ENCODE measurements around the gene KRT73.

The KRT73 gene

DNA sequence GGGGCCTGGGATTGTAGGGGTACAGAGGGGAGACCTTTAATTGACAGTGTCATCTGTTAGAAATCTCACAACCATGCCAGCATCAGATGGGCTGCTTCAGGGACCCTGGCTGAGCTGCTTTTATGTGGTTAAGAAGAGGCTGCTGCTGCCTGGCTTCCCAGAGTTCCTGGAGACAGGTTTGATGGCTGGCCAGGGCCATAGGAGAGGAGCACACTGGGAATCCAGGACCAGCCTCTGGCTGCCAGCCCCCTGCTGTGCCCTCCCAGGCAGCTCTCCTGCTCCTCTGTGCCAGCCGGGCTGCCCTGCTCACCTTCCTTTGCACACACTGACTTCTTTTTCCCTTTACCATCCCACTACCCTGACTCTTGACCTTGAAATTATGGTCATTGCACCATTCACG, 507 bp upstream of the KRT73 start:
- in situ Hi-C loops (cut with MboI; ENCODE audit: low pct_unique_long_range_greater_than_20kb, low sequenced_read_pairs, unreplicated experiment), result no loop called here
- no peak for DNase-seq (ENCODE audit: low spot score)
- TF ChIP-seq, protein P1, sequence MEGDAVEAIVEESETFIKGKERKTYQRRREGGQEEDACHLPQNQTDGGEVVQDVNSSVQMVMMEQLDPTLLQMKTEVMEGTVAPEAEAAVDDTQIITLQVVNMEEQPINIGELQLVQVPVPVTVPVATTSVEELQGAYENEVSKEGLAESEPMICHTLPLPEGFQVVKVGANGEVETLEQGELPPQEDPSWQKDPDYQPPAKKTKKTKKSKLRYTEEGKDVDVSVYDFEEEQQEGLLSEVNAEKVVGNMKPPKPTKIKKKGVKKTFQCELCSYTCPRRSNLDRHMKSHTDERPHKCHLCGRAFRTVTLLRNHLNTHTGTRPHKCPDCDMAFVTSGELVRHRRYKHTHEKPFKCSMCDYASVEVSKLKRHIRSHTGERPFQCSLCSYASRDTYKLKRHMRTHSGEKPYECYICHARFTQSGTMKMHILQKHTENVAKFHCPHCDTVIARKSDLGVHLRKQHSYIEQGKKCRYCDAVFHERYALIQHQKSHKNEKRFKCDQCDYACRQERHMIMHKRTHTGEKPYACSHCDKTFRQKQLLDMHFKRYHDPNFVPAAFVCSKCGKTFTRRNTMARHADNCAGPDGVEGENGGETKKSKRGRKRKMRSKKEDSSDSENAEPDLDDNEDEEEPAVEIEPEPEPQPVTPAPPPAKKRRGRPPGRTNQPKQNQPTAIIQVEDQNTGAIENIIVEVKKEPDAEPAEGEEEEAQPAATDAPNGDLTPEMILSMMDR (IDR thresholded peaks at IDR 0.05; ENCODE audit: extremely low read depth, insufficient read depth, missing control alignments), result no peak

DNA sequence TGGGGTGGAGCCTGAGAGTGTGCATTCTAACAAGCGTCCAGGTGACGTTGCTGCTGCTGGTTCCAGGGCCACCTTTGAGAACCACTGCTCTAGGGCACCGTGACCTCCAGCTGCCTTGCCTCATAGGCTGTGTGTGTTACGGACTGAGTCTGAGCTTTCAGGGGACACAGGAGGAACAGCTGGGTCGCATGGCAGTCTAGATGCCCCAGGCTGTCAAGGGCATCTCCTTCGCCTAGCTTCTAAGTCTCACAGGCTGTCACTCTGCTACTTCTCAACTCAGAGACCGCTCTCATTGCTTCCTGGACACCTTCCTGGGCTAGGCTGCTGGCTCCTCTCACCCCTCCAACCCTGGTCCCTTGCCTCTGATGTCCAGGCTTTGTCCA, 965 bp downstream of the KRT73 start:
- in situ Hi-C loops (cut with MboI; ENCODE audit: low pct_unique_long_range_greater_than_20kb, low sequenced_read_pairs, unreplicated experiment), result no loop called here
- TF ChIP-seq, protein P1 (IDR thresholded peaks at IDR 0.05; ENCODE audit: extremely low read depth, insufficient read depth, missing control alignments), result no peak
- no peak for DNase-seq (ENCODE audit: low spot score)

DNA sequence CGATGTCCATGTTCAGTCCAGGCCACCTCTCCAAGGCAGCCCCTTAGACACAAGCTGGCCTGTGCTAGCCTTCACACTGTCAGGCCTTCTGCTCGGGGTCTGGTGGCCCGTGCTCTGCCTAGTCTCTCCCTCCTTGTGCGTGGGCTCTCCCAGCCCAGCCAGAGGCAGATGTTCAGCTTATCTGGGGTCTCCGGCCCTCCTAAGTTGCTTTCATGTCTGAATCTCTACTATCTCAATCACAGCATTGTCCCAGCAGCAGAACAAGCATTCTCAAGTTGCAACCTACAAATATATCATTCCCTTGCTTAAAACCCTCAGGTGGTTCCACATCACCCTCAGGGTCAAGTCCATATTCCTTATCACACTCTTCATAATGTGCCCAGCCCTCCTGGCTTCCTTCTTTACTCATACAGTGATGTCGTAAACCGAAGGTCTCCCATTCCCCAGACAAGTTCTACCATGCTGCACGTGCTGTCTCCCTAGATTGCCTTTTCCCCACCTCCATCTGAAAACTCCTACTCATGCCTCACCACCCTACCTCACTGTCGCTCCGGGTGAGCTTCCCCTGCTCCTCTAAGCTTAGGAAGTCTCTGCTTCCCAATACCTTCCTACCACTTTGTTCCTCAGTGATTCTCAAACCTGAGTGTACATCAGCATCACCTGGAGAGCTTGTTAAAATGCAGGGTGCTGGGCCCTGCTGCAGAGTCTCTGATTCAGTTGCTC, 1.5 kb downstream of the KRT73 start:
- no peak for DNase-seq (ENCODE audit: low spot score)
- in situ Hi-C loops (cut with MboI; ENCODE audit: low pct_unique_long_range_greater_than_20kb, low sequenced_read_pairs, unreplicated experiment), result no loop called here
- TF ChIP-seq, protein P1 (IDR thresholded peaks at IDR 0.05; ENCODE audit: extremely low read depth, insufficient read depth, missing control alignments), result no peak

DNA sequence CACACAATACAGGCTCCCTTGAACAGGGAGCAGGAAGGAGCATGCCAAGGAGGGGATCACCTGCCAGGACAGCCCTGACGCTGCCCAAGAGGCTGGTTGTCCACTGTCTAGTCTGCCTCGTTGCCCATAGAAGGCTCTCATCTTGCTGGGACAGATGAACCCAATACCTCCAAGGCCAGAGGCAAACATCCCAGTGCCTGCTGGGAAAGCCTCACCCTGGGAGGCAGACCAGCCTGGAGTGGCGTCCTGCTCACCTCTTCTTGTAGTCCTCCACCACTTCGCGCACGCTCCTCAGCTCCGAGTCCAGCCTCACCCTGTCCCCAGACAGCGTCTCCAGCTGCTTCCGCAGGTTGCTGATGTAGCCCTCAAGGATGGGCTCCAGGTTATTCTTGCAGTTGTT, 2.4 kb downstream of the KRT73 start:
- DNase-seq (ENCODE audit: low spot score), result no peak
- TF ChIP-seq, protein P1 (IDR thresholded peaks at IDR 0.05; ENCODE audit: extremely low read depth, insufficient read depth, missing control alignments), result no peak
- in situ Hi-C loops (cut with MboI; ENCODE audit: low pct_unique_long_range_greater_than_20kb, low sequenced_read_pairs, unreplicated experiment), result no loop called here

DNA sequence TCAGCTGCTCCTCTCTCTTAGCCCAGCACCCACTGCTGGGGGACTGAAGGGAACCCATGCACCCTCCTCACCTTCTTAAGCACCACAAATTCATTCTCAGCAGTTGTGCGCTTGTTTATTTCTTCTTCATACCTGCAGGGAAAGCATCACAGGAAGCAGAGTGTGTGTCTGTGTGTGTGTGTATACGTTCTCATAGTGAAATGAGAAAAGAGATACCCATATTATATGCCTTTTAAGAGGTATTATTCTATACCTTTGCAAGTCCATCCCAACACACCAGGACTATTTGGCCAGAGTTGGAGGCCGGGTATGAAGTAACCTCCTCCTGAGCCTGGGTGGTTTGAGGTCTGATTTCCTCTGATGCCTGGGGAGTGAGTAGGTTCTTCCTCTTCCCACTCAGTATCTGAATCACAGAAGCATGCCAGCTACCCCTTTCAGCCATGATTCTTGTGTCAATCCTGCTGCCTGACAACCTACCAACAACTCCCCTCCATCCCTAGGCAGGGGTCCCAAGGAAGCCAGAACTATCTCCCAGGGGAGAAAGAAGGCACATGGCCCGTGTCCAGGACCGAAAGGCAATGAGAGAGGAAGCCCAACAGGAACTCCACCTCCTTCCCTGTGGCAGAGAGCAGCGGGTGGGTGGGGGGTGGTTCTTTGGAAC, 3.0 kb downstream of the KRT73 start:
- in situ Hi-C loops (cut with MboI; ENCODE audit: low pct_unique_long_range_greater_than_20kb, low sequenced_read_pairs, unreplicated experiment), result no loop called here
- no peak for DNase-seq (ENCODE audit: low spot score)
- TF ChIP-seq, protein P1 (IDR thresholded peaks at IDR 0.05; ENCODE audit: extremely low read depth, insufficient read depth, missing control alignments), result no peak

DNA sequence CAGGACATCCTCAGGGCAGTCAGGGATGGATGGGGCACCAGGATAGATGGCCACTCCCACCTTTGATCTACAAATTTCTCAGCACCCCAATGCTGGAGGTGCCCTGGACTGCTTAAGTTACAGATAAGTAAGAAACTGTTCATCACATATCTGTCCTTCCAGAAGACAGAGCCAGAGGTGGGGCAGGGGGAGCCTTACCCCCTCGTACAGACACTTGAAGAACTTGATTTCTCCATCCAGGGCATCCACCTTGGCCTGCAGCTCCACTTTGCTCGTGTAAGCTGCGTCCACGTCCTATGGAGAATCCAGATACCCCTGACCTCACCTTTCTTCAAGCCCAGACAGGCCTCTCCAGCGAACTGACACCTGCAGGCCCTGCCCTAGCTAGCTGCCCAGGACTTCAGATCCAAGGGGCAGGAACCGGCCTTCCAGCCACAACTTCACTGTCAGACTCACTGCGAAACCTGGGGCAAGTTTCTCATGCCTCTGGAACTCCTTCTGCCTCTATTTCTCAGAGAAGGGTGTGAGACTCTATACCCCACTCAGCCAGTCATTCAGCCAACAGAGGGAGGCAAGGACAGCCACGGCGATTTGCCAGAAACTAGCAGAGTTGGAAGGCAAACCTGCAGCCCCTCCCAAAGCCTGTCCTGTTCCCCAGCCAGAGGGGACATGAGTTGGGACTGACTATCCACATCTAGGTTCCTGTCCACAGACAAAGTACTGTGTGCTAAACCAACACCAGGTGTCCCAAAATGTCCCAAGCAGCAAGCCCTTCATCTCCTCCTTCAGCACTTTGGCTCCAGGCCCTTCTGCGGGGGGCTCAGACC, 3.8 kb downstream of the KRT73 start:
- TF ChIP-seq, protein P1 (IDR thresholded peaks at IDR 0.05; ENCODE audit: extremely low read depth, insufficient read depth, missing control alignments), result no peak
- in situ Hi-C loops (cut with MboI; ENCODE audit: low pct_unique_long_range_greater_than_20kb, low sequenced_read_pairs, unreplicated experiment), result no loop called here

More for the DNA sequence above, 3.8 kb downstream of the KRT73 start:
- DNase-seq (ENCODE audit: low spot score), result no peak

Measured in GM13977 (cell line).